Activated naive CD4-positive, alpha-beta T cell treated with anti-CD3 and anti-CD28 coated beads, Interleukin-2, amount 50 U/mL, for 24 hours (primary cell): ENCODE data around the gene GPN2.

ENCODE experiments used
- H3K27ac Mint-ChIP-seq: one replicate; pipeline ENCODE4 v1.8.0; 2021; ENCODE audit warnings: mild to moderate bottlenecking, mixed read lengths
- H3K27me3 Mint-ChIP-seq: one replicate; pipeline ENCODE4 v1.8.0; 2021; ENCODE audit warnings: mixed read lengths
- H3K36me3 Mint-ChIP-seq: one replicate; pipeline ENCODE4 v1.8.0; 2021; ENCODE audit warnings: mixed read lengths
- H3K4me1 Mint-ChIP-seq: one replicate; pipeline ENCODE4 v1.8.0; 2021; ENCODE audit warnings: mixed read lengths
- H3K4me3 Mint-ChIP-seq: one replicate; pipeline ENCODE4 v1.8.0; 2021; ENCODE audit warnings: mild to moderate bottlenecking, mixed read lengths
- H3K9me3 Mint-ChIP-seq: one replicate; pipeline ENCODE4 v1.8.0; 2021; ENCODE audit warnings: mixed read lengths

GPN2 gene

GRCh38 chr1:26832249-26832960, 57.7 kb downstream of the GPN2 start:
- Mint-ChIP-seq H3K9me3 (no peaks in the 10 kb centered on the region), H3K4me3 (peak overlapping the region; percentile 78), H3K27ac (peak overlapping the region; percentile 91), H3K27me3 (no peaks in the 10 kb centered on the region), H3K4me1 (peaks cover 74% of the 10 kb centered on the region), H3K36me3 (peaks cover 17% of the 10 kb centered on the region)

- Mint-ChIP-seq H3K9me3 (no peaks in the 10 kb centered on the region), H3K4me3 (peak overlapping the region; percentile 23), H3K27ac (peak overlapping the region; percentile 91), H3K36me3 (peaks cover 18% of the 10 kb centered on the region), H3K27me3 (no peaks in the 10 kb centered on the region), H3K4me1 (peaks cover 76% of the 10 kb centered on the region)
Observed at GRCh38 chr1:26831546-26832248, 58.4 kb downstream of the GPN2 start.

- H3K4me1 Mint-ChIP-seq: peaks cover 79% of the 10 kb centered on the region
- peak overlapping the region; percentile 23 for H3K4me3 Mint-ChIP-seq
- H3K36me3 Mint-ChIP-seq: peaks cover 18% of the 10 kb centered on the region
- no peaks in the 10 kb centered on the region for H3K9me3 Mint-ChIP-seq
- peak overlapping the region; percentile 91 for H3K27ac Mint-ChIP-seq
- no peaks in the 10 kb centered on the region for H3K27me3 Mint-ChIP-seq
Observed at GRCh38 chr1:26831059-26831458, 59.0 kb downstream of the GPN2 start.

- no peaks in the 10 kb centered on the region for H3K9me3 Mint-ChIP-seq
- no peaks in the 10 kb centered on the region for H3K27me3 Mint-ChIP-seq
- H3K36me3 Mint-ChIP-seq: peaks cover 12% of the 10 kb centered on the region
- H3K27ac Mint-ChIP-seq: peak overlapping the region; percentile 95
- peak overlapping the region; percentile 94 for H3K4me3 Mint-ChIP-seq
- peaks cover 86% of the 10 kb centered on the region for H3K4me1 Mint-ChIP-seq
Observed at GRCh38 chr1:26829184-26829911, 60.7 kb downstream of the GPN2 start.

- Mint-ChIP-seq H3K27me3 (no peaks in the 10 kb centered on the region), H3K27ac (peak overlapping the region; percentile 95), H3K36me3 (peaks cover 7% of the 10 kb centered on the region), H3K9me3 (no peaks in the 10 kb centered on the region), H3K4me3 (peak overlapping the region; percentile 94), H3K4me1 (peaks cover 78% of the 10 kb centered on the region)
Observed at GRCh38 chr1:26828411-26828991, 61.6 kb downstream of the GPN2 start.

GRCh38 chr1:26827663-26828062, 62.4 kb downstream of the GPN2 start:
- H3K36me3 Mint-ChIP-seq: peaks cover 5% of the 10 kb centered on the region
- peak overlapping the region; percentile 93 for H3K27ac Mint-ChIP-seq
- no peaks in the 10 kb centered on the region for H3K27me3 Mint-ChIP-seq
- peaks cover 76% of the 10 kb centered on the region for H3K4me1 Mint-ChIP-seq
- H3K9me3 Mint-ChIP-seq: no peaks in the 10 kb centered on the region
- peak overlapping the region; percentile 94 for H3K4me3 Mint-ChIP-seq

GRCh38 chr1:26827106-26827604, 62.9 kb downstream of the GPN2 start:
- peaks cover 73% of the 10 kb centered on the region for H3K4me1 Mint-ChIP-seq

GRCh38 chr1:26826261-26827105, 63.6 kb downstream of the GPN2 start, which contains the start of gene ZDHHC18:
TSS of gene ZDHHC18 (plus strand) at chr1:26826688. CDS start at chr1:26826805, 117 bp downstream.
- no peaks in the 10 kb centered on the region for H3K9me3 Mint-ChIP-seq
- peaks cover 66% of the 10 kb centered on the region for H3K4me1 Mint-ChIP-seq
- H3K36me3 Mint-ChIP-seq: peaks cover 5% of the 10 kb centered on the region
- peak within 1 kb of the TSS; percentile 95 for H3K4me3 Mint-ChIP-seq
- H3K27me3 Mint-ChIP-seq: no peaks in the 10 kb centered on the region
- H3K27ac Mint-ChIP-seq: peak within 1 kb of the TSS; percentile 96

More at GRCh38 chr1:26827106-26827604, 62.9 kb downstream of the GPN2 start:
- H3K27me3 Mint-ChIP-seq: no peaks in the 10 kb centered on the region
- H3K36me3 Mint-ChIP-seq: peaks cover 5% of the 10 kb centered on the region
- H3K9me3 Mint-ChIP-seq: no peaks in the 10 kb centered on the region
- H3K4me3 Mint-ChIP-seq: peak overlapping the region; percentile 94
- H3K27ac Mint-ChIP-seq: peak overlapping the region; percentile 93
